Hepatocyte (in vitro differentiated cells): Measurements from ENCODE around the gene ANKRD39.

ENCODE experiments used
- EZH2 ChIP-seq: fragments of 200-600 bp; sonication (generic); IDR thresholded peaks from 2 replicates; pipeline ENCODE4 v1.6.1; 2016; ENCODE audit warnings: antibody characterized with exemption, mild to moderate bottlenecking, borderline replicate concordance
- EZH2phosphoT487 ChIP-seq: fragments of 200-600 bp; sonication (generic); IDR thresholded peaks from one replicate; pipeline ENCODE4 v1.6.1; 2018; ENCODE audit warnings: antibody characterized with exemption, mild to moderate bottlenecking, low read depth, moderate library complexity; ENCODE audit not compliant: unreplicated experiment, severe bottlenecking
- TF ChIP-seq, protein P1 (sequence below): fragments of 200-600 bp; sonication (generic); IDR thresholded peaks from 2 replicates; pipeline ENCODE4 v1.5.1; 2016; ENCODE audit warnings: antibody characterized with exemption, mild to moderate bottlenecking; ENCODE audit not compliant: poor library complexity

DNA sequence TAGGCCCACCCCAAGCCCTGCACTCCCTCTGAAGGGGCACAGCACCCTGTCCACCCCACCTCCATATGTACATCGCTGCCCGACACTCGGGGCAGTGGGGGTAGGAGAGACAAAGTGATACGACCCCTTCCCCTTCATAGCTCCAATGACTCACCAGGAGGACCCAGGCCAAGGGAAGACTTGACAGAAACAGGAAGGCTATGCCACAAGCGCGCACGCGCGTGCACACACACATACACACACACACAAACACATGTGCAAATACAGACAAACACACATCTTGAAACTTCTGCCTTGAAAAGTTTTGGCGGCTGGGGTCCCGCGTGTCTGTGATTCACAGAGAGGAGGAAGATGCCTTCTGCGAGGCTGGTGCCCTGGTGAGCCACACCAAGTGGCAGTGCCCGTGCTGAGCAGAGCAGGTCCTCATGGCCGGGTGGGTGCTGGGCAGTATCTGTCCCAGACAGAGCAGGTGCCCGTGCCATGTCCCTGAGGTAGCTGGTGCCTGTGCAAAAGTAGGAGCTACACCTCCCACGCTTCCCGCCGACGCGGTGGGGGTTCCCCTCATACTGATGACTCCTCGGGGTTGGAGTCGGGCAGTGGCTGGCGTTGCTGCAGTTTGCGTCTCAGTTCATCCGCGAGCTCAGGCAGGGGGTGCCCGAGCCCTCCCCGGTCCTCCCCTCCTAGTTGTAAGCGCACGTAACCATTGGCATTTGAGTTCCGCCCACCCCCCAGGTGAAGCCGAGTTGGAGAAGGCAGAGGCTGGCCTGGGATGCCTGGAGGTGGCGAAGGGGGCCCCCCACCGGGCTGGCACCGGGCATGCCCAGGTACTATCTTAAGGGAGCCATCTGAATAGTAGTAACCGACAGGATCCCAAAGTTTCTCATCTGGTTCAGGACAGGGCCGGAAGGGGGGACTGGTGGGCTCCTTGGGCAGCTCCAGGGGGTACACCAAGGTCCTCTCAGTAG is 2.5 kb upstream of the ANKRD39 start:
- TF ChIP-seq, protein P1, sequence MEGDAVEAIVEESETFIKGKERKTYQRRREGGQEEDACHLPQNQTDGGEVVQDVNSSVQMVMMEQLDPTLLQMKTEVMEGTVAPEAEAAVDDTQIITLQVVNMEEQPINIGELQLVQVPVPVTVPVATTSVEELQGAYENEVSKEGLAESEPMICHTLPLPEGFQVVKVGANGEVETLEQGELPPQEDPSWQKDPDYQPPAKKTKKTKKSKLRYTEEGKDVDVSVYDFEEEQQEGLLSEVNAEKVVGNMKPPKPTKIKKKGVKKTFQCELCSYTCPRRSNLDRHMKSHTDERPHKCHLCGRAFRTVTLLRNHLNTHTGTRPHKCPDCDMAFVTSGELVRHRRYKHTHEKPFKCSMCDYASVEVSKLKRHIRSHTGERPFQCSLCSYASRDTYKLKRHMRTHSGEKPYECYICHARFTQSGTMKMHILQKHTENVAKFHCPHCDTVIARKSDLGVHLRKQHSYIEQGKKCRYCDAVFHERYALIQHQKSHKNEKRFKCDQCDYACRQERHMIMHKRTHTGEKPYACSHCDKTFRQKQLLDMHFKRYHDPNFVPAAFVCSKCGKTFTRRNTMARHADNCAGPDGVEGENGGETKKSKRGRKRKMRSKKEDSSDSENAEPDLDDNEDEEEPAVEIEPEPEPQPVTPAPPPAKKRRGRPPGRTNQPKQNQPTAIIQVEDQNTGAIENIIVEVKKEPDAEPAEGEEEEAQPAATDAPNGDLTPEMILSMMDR, result no peak
- no peak for TF ChIP-seq EZH2phosphoT487
- no peak for TF ChIP-seq EZH2
